Lung (tissue), 12 donors: ENCODE results near the gene CGNL1. TPM values are rescaled to one million over a fixed set of nuclear protein-coding genes. Genes with fewer than 3 reads are reported as not detected.

ENCODE experiments used
- ATAC-seq: fragments of 200-7000 bp; cut with Tn5 transposase; one replicate; pipeline ENCODE4 v1.9.1; 2020; ENCODE audit warnings: moderate number of reproducible peaks; ENCODE audit not compliant: insufficient read depth, low FRiP score
- DNase-seq, 3 donors: peaks; one replicate each; pipeline ENCODE4 v3.0.0-alpha.2; 2013 to 2017
- H3K27ac ChIP-seq, 2 donors: one replicate each; pipeline ENCODE4 v1.5.1; 2013; ENCODE audit warnings: mild to moderate bottlenecking in 2 of 2, moderate library complexity in 2 of 2, control low read depth in 1 of 2, inconsistent platforms in 1 of 2, low read depth in 1 of 2, low read length in 1 of 2
- H3K27me3 ChIP-seq, 3 donors: one replicate each; pipeline ENCODE4 v1.5.1; 2013; ENCODE audit warnings: low read length in 2 of 3; ENCODE audit not compliant: control insufficient read depth in 3 of 3, insufficient read depth in 3 of 3
- H3K36me3 ChIP-seq, 4 donors: one replicate each; pipeline ENCODE4 v1.5.1; 2013; ENCODE audit warnings: low read length in 4 of 4, mild to moderate bottlenecking in 1 of 4, moderate library complexity in 1 of 4; ENCODE audit not compliant: control insufficient read depth in 4 of 4, insufficient read depth in 4 of 4
- H3K4me1 ChIP-seq, 5 donors: one replicate each; pipeline ENCODE4 v1.5.1; 2013; ENCODE audit warnings: low read length in 5 of 5, mild to moderate bottlenecking in 2 of 5, moderate library complexity in 1 of 5; ENCODE audit not compliant: control insufficient read depth in 5 of 5, insufficient read depth in 5 of 5
- H3K4me3 ChIP-seq: one replicate; pipeline ENCODE4 v1.5.1; 2013; ENCODE audit warnings: mild to moderate bottlenecking, control low read depth, moderate library complexity
- H3K9ac ChIP-seq, 2 donors: one replicate each; pipeline ENCODE4 v1.5.1; 2013; ENCODE audit warnings: low read length in 2 of 2, control low read depth in 1 of 2; ENCODE audit not compliant: insufficient read depth in 1 of 2
- H3K9me3 ChIP-seq, 4 donors: one replicate each; pipeline ENCODE4 v1.5.1; 2013; ENCODE audit warnings: low read length in 3 of 4, mild to moderate bottlenecking in 1 of 4, moderate library complexity in 1 of 4; ENCODE audit not compliant: control insufficient read depth in 4 of 4, insufficient read depth in 3 of 4
- CTCF ChIP-seq: IDR thresholded peaks from 2 replicates; pipeline ENCODE4 v1.5.1; 2012; ENCODE audit warnings: mild to moderate bottlenecking; ENCODE audit errors: control extremely low read depth, extremely low read depth
- WGBS, 2 donors: extraction: QIAGEN DNeasy Blood & Tissue Kit; methylation state at CpG; one replicate each; pipeline ENCODE4 v1.1.7; 2013; 5-methylcytosine and 5-hydroxymethylcytosine counted together
- polyA plus RNA-seq, 2 donors: library from polyadenylated mRNA; stranded (reverse); fragments of 200-250 nt; gene quantifications; one replicate each; pipeline ENCODE4 v1.2.1, GENCODE V29; 2013
- total RNA-seq, 2 donors: library from RNA; depleted of rRNA in 1 of 2; stranded (reverse); fragments of >200 nt in 1 of 2; gene quantifications; one replicate each; pipeline ENCODE4 v1.2.1, GENCODE V29; 2014 to 2021
- donor health status: control.
- donor health status: control.
- donor health status: Bipolar disorder and iron deficiency.
- donor health status: healthy.
- donor health status: DM: yes; HTN: yes; CAD: no.

Gene CGNL1
- total and polyA plus RNA-seq, 4 donors, result 9.0 to 42.5 (median 22.9) TPM

GRCh38 chr15:57494581-57494980, 118.3 kb downstream of the CGNL1 start:
- Histone ChIP-seq H3K9me3 (no peaks in the 10 kb centered on the region), H3K4me1 (peaks cover 4 to 26% (median 13%) of the 10 kb centered on the region in 5 donors), H3K4me3 (no peak overlapping the region), H3K9ac (no peak overlapping the region), H3K27ac (no peak overlapping the region), H3K36me3 (no peaks in the 10 kb centered on the region), H3K27me3 (no peaks in the 10 kb centered on the region)
- WGBS, 2 donors, result 81 to 94% methylated on average over 4 of the region's 4 CpGs
- DNase-seq (no peak), ATAC-seq (no peak)
- TF ChIP-seq CTCF, result no peak

GRCh38 chr15:57495041-57495440, 118.7 kb downstream of the CGNL1 start:
- 50 to 58% methylated on average over 2 of the region's 2 CpGs for WGBS, 2 donors
- no peak for TF ChIP-seq CTCF
- Histone ChIP-seq H3K27me3 (no peaks in the 10 kb centered on the region), H3K36me3 (no peaks in the 10 kb centered on the region), H3K27ac (no peak overlapping the region), H3K4me1 (peaks cover 4 to 26% (median 13%) of the 10 kb centered on the region in 5 donors), H3K4me3 (no peak overlapping the region), H3K9me3 (no peaks in the 10 kb centered on the region), H3K9ac (no peak overlapping the region)
- DNase-seq (no peak), ATAC-seq (no peak)

- no peak overlapping the region for H3K9ac ChIP-seq
- no peaks in the 10 kb centered on the region for H3K27me3 ChIP-seq
- DNase-seq, result peak in 2 of 3 donors; percentile 18 to 49
- no peaks in the 10 kb centered on the region for H3K36me3 ChIP-seq
- H3K9me3 ChIP-seq, result no peaks in the 10 kb centered on the region
- H3K4me1 ChIP-seq, result peaks cover 4 to 26% (median 13%) of the 10 kb centered on the region in 5 donors
- no peak overlapping the region for H3K4me3 ChIP-seq
- no peak overlapping the region for H3K27ac ChIP-seq
- no peak for TF ChIP-seq CTCF
- WGBS, 2 donors, result 78 to 92% methylated on average over 2 of the region's 2 CpGs
- no peak for ATAC-seq
These were observed 119.4 kb downstream of the CGNL1 start for GRCh38 chr15:57495554-57496165.

- Histone ChIP-seq H3K4me1 (peaks cover 4 to 26% (median 12%) of the 10 kb centered on the region in 5 donors), H3K9ac (no peak overlapping the region), H3K27me3 (no peaks in the 10 kb centered on the region), H3K27ac (peak overlapping the region in 1 of 2 donors; percentile 81), H3K9me3 (no peaks in the 10 kb centered on the region), H3K36me3 (no peaks in the 10 kb centered on the region), H3K4me3 (no peak overlapping the region)
- ATAC-seq (no peak), DNase-seq (no peak)
- no peak for TF ChIP-seq CTCF
- WGBS, 2 donors, result 94 to 100% methylated on average over 1 of the region's 1 CpG
These were observed 120.3 kb downstream of the CGNL1 start for GRCh38 chr15:57496594-57496945.
